GM12801 (cell line): ENCODE measurements around the gene POLL.

Source experiments
- CTCF ChIP-seq: IDR thresholded peaks from one replicate; pipeline ENCODE4 v1.5.1; 2011; ENCODE audit warnings: control low read depth; ENCODE audit not compliant: insufficient read length; ENCODE audit errors: extremely low read depth

The POLL gene

GRCh38 chr10:101587725-101588653 is at the start of gene POLL, which contains the start of gene DPCD:
Gene POLL (minus strand): TSS chr10:101588257. CDS start chr10:101587360, 897 bp downstream.
Gene DPCD (plus strand): TSS chr10:101588321. CDS start chr10:101588337, 16 bp downstream.
- TF ChIP-seq CTCF, result no peak

- no peak for TF ChIP-seq CTCF
Measured at GRCh38 chr10:101631821-101632475, 43.9 kb upstream of the POLL start.

GRCh38 chr10:101630633-101630920 is 42.5 kb upstream of the POLL start:
- no peak for TF ChIP-seq CTCF

- TF ChIP-seq CTCF, result no peak
Measured at GRCh38 chr10:101629837-101630632, 42.0 kb upstream of the POLL start.

GRCh38 chr10:101625821-101626412 is 37.9 kb upstream of the POLL start:
- TF ChIP-seq CTCF, result no peak

GRCh38 chr10:101624526-101625102 is 36.6 kb upstream of the POLL start:
- TF ChIP-seq CTCF, result no peak
